WTC11 (cell line): ENCODE measurements around the gene NDRG2. TPM values are rescaled to one million over a fixed set of nuclear protein-coding genes. Genes with fewer than 3 reads are reported as not detected.

Experiments used
- ATAC-seq: fragments of 200-7000 bp; cut with Tn5 transposase; 2 replicates; pipeline ENCODE4 v1.10.0; 2021; ENCODE audit warnings: mild to moderate bottlenecking, moderate library complexity
- CTCF ChIA-PET: fragments of 300-600 bp; sonication (Branson Sonifier 250); formaldehyde crosslinking; loops from one replicate; lab custom pipeline; 2021; ENCODE audit warnings: antibody characterized with exemption; lab: Charles Lee
- POLR2A ChIA-PET: fragments of 350-600 bp; sonication (Branson Sonifier 250); formaldehyde crosslinking; loops from one replicate; lab custom pipeline; 2021; ENCODE audit warnings: antibody characterized with exemption; lab: Charles Lee
- DNase-seq: peaks from one replicate; pipeline ENCODE4 v3.0.0; 2021; ENCODE audit warnings: low spot score
- H3K27ac Mint-ChIP-seq: 2 replicates; pipeline ENCODE4 v1.8.0; 2021; ENCODE audit warnings: mixed read lengths
- H3K27me3 Mint-ChIP-seq: 2 replicates; pipeline ENCODE4 v1.8.0; 2021; ENCODE audit warnings: low read depth, mild to moderate bottlenecking, moderate library complexity, mixed read lengths
- H3K36me3 Mint-ChIP-seq: 2 replicates; pipeline ENCODE4 v1.8.0; 2021; ENCODE audit warnings: mixed read lengths
- H3K4me1 Mint-ChIP-seq: 2 replicates; pipeline ENCODE4 v1.8.0; 2022; ENCODE audit warnings: mixed read lengths
- H3K4me3 Mint-ChIP-seq: 2 replicates; pipeline ENCODE4 v1.8.0; 2021; ENCODE audit warnings: mild to moderate bottlenecking, moderate library complexity, mixed read lengths
- H3K9me3 Mint-ChIP-seq: 2 replicates; pipeline ENCODE4 v1.8.0; 2021; ENCODE audit warnings: mixed read lengths
- CREB1 ChIP-seq: sonication (generic); formaldehyde crosslinking; IDR thresholded peaks from 2 replicates; pipeline ENCODE4 v1.8.0; 2023; ENCODE audit warnings: mild to moderate bottlenecking, missing genetic modification reagents
- CTCF ChIP-seq: fragments of 200-600 bp; IDR thresholded peaks from 2 replicates; pipeline ENCODE4 v1.8.0; 2022; ENCODE audit warnings: antibody characterized with exemption
- EMX1 ChIP-seq: fragments of 250-450 bp; sonication (Bioruptor Pico); IDR thresholded peaks from 2 replicates; pipeline ENCODE4 v1.8.0; 2021; ENCODE audit warnings: mild to moderate bottlenecking
- GABPB1 ChIP-seq: sonication (generic); formaldehyde crosslinking; IDR thresholded peaks from 2 replicates; pipeline ENCODE4 v1.8.1; 2023; ENCODE audit warnings: mild to moderate bottlenecking, missing genetic modification reagents
- IRF1 ChIP-seq: sonication (generic); formaldehyde crosslinking; IDR thresholded peaks from 2 replicates; pipeline ENCODE4 v1.8.0; 2023; ENCODE audit warnings: missing genetic modification reagents
- KAT7 ChIP-seq: sonication (generic); formaldehyde crosslinking; IDR thresholded peaks from 2 replicates; pipeline ENCODE4 v1.8.1; 2023; ENCODE audit warnings: missing genetic modification reagents, mild to moderate bottlenecking, borderline replicate concordance
- MAX ChIP-seq: sonication (generic); formaldehyde crosslinking; IDR thresholded peaks from 2 replicates; pipeline ENCODE4 v1.8.0; 2022; ENCODE audit warnings: mild to moderate bottlenecking, missing genetic modification reagents
- SOX15 ChIP-seq: fragments of 250-450 bp; sonication (Bioruptor Pico); IDR thresholded peaks from 2 replicates; pipeline ENCODE4 v1.9.0; 2021; ENCODE audit warnings: mild to moderate bottlenecking
- TEAD1 ChIP-seq: sonication (generic); formaldehyde crosslinking; IDR thresholded peaks from 2 replicates; pipeline ENCODE4 v1.8.0; 2022; ENCODE audit warnings: mild to moderate bottlenecking, missing genetic modification reagents
- TP53 ChIP-seq: sonication (generic); formaldehyde crosslinking; IDR thresholded peaks from 2 replicates; pipeline ENCODE4 v1.8.1; 2023; ENCODE audit warnings: mild to moderate bottlenecking, missing genetic modification reagents
- USF1 ChIP-seq: sonication (generic); formaldehyde crosslinking; IDR thresholded peaks from 2 replicates; pipeline ENCODE4 v1.8.0; 2022; ENCODE audit warnings: mild to moderate bottlenecking, missing genetic modification reagents
- ZNF219 ChIP-seq: sonication (generic); formaldehyde crosslinking; IDR thresholded peaks from 2 replicates; pipeline ENCODE4 v1.8.0; 2023; ENCODE audit warnings: missing genetic modification reagents, mild to moderate bottlenecking, borderline replicate concordance
- ZNF263 ChIP-seq: sonication (generic); formaldehyde crosslinking; IDR thresholded peaks from 2 replicates; pipeline ENCODE4 v1.8.1; 2022; ENCODE audit warnings: low read depth, mild to moderate bottlenecking, moderate library complexity, missing genetic modification reagents
- ZNF317 ChIP-seq: sonication (generic); formaldehyde crosslinking; IDR thresholded peaks from 2 replicates; pipeline ENCODE4 v1.8.1; 2023; ENCODE audit warnings: low read depth, mild to moderate bottlenecking, moderate library complexity, missing genetic modification reagents, borderline replicate concordance
- ZNF512 ChIP-seq: sonication (generic); formaldehyde crosslinking; IDR thresholded peaks from 2 replicates; pipeline ENCODE4 v1.8.1; 2022; ENCODE audit warnings: missing genetic modification reagents, borderline replicate concordance
- total RNA-seq: library from RNA; stranded (reverse); gene quantifications from 3 replicates; pipeline ENCODE4 v1.2.3, GENCODE V29; 2021

NDRG2 gene
- total RNA-seq, 1 experiment from 2014 or later, result 32.2 TPM

GRCh38 chr14:21040370-21040925 is 15.6 kb upstream of the NDRG2 start:
- Mint-ChIP-seq H3K27me3 (peaks cover 3% of the 10 kb centered on the region; the same call in 1 of the 2 replicates), H3K27ac (no peak overlapping the region), H3K9me3 (no peaks in the 10 kb centered on the region), H3K4me1 (peaks cover 26% of the 10 kb centered on the region), H3K4me3 (no peak overlapping the region), H3K36me3 (no peaks in the 10 kb centered on the region)
- ATAC-seq, result no peak
- DNase-seq, result no peak
- CTCF ChIA-PET, result interaction anchor here (0.6 to 7.0 kb wide), 49 partner anchors 7 to 634 kb away, joined by 3 to 670 read pairs (median 7); partner anchors contain the start of genes ARHGEF40, NDRG2, RNASE4 and RNASE8
- peak; percentile 9; the same call in 1 of the 2 replicates for TF ChIP-seq CTCF
- no peak for TF ChIP-seq IRF1
- POLR2A ChIA-PET, result interaction anchor here (1.0 to 2.8 kb wide), 6 partner anchors 14 to 47 kb away, joined by 3 to 26 read pairs (median 4); partner anchors contain the start of gene ARHGEF40

- H3K27ac Mint-ChIP-seq, result peak overlapping the region; percentile 72; the same call in 1 of the 2 replicates
- DNase-seq (peak; percentile 33), ATAC-seq (peak; percentile 74)
- peaks cover 3% of the 10 kb centered on the region; the same call in 1 of the 2 replicates for H3K27me3 Mint-ChIP-seq
- peaks cover 26% of the 10 kb centered on the region for H3K4me1 Mint-ChIP-seq
- no peaks in the 10 kb centered on the region for H3K9me3 Mint-ChIP-seq
- H3K36me3 Mint-ChIP-seq, result no peaks in the 10 kb centered on the region
- H3K4me3 Mint-ChIP-seq, result peak overlapping the region; percentile 25
- TF ChIP-seq ZNF317 (CRISPR knock-in tag) (no peak), ZNF512 (CRISPR knock-in tag) (no peak), CTCF (0 out of 2 replicates have a peak, but pooled peaks have one; percentile 25), ZNF263 (no peak)
- ChIA-PET CTCF (interaction anchor here (0.6 to 7.0 kb wide), 52 partner anchors 8 to 483 kb away, joined by 3 to 670 read pairs (median 6); partner anchors contain the start of genes ARHGEF40, NDRG2, RNASE4 and RNASE8), POLR2A (interaction anchor here (1.0 to 2.8 kb wide), 8 partner anchors 13 to 63 kb away, joined by 3 to 26 read pairs (median 4); partner anchors contain the start of gene ARHGEF40)
Observed at GRCh38 chr14:21039585-21040369, 14.9 kb upstream of the NDRG2 start.

GRCh38 chr14:21038441-21039422 is 13.9 kb upstream of the NDRG2 start:
- H3K9me3 Mint-ChIP-seq, result no peaks in the 10 kb centered on the region
- H3K4me3 Mint-ChIP-seq, result peak overlapping the region; percentile 25; the same call in 1 of the 2 replicates
- H3K36me3 Mint-ChIP-seq, result no peaks in the 10 kb centered on the region
- ATAC-seq (peak; percentile 97), DNase-seq (peak; percentile 68)
- H3K4me1 Mint-ChIP-seq, result peaks cover 26% of the 10 kb centered on the region
- H3K27ac Mint-ChIP-seq, result peak overlapping the region; percentile 49
- peaks cover 3% of the 10 kb centered on the region; the same call in 1 of the 2 replicates for H3K27me3 Mint-ChIP-seq
- CTCF ChIA-PET, result interaction anchor here (1.1 to 7.0 kb wide), 30 partner anchors 7 to 379 kb away, joined by 3 to 670 read pairs (median 15); partner anchors contain the start of genes ARHGEF40, NDRG2, RNASE4 and RNASE8
- POLR2A ChIA-PET, result interaction anchor here (1.0 to 2.8 kb wide), 3 partner anchors 12 to 64 kb away, joined by 3 to 26 read pairs (median 3); no protein-coding TSS in a partner anchor
- no peak for TF ChIP-seq CTCF
- no peak for TF ChIP-seq USF1 (CRISPR knock-in tag)
- TF ChIP-seq TP53 (CRISPR knock-in tag), result no peak
- no peak for TF ChIP-seq SOX15 (CRISPR knock-in tag)
- no peak for TF ChIP-seq CREB1
- no peak for TF ChIP-seq TEAD1
- no peak for TF ChIP-seq MAX (CRISPR knock-in tag)
- TF ChIP-seq ZNF219 (CRISPR knock-in tag), result no peak
- no peak for TF ChIP-seq KAT7 (CRISPR knock-in tag)
- no peak for TF ChIP-seq EMX1 (CRISPR knock-in tag)
- no peak for TF ChIP-seq GABPB1
